HepG2 (cell line): ENCODE results near the gene GRK5. TPM values are rescaled to one million over a fixed set of nuclear protein-coding genes. Genes with fewer than 3 reads are reported as not detected.
A peak's percentile ranks its signal among the peaks of the same experiment; 100 is the strongest.

Source experiments
- FLYWCH1 ChIP-seq: sonication (generic); formaldehyde crosslinking; IDR thresholded peaks from 2 replicates; pipeline ENCODE4 v1.8.1; 2023; ENCODE audit warnings: mild to moderate bottlenecking, missing genetic modification reagents
- HCFC1 ChIP-seq: fragments of 150-350 bp; IDR thresholded peaks from 2 replicates; pipeline ENCODE4 v1.6.1; 2014; ENCODE audit warnings: low read depth, low read length
- KDM5B ChIP-seq: sonication (generic); formaldehyde crosslinking; IDR thresholded peaks from 2 replicates; pipeline ENCODE4 v1.4.0; 2020; ENCODE audit warnings: missing genetic modification reagents, mild to moderate bottlenecking, borderline replicate concordance
- MAFF ChIP-seq: IDR thresholded peaks from 2 replicates; pipeline ENCODE4 v1.6.1; 2011; ENCODE audit warnings: low read depth, low read length, improper control_type of control experiment
- RFXAP ChIP-seq: sonication (generic); formaldehyde crosslinking; IDR thresholded peaks from 2 replicates; pipeline ENCODE4 v1.4.0; 2020; ENCODE audit warnings: missing genetic modification reagents, borderline replicate concordance
- RXRA ChIP-seq: sonication (generic); formaldehyde crosslinking; IDR thresholded peaks from 2 replicates; pipeline ENCODE4 v1.5.1; 2020; ENCODE audit warnings: missing genetic modification reagents
- SAP130 ChIP-seq: IDR thresholded peaks from 2 replicates; pipeline ENCODE4 v1.6.1; 2016; ENCODE audit warnings: low read depth
- SIN3A ChIP-seq: IDR thresholded peaks from 2 replicates; pipeline ENCODE4 v1.6.1; 2011; ENCODE audit warnings: low read depth, mild to moderate bottlenecking, control low read depth, low read length, borderline replicate concordance
- ZBTB43 ChIP-seq: sonication (generic); formaldehyde crosslinking; conservative IDR thresholded peaks from 2 replicates; pipeline ENCODE4 v1.4.0; 2020; ENCODE audit warnings: missing genetic modification reagents
- ZFP41 ChIP-seq: sonication (generic); formaldehyde crosslinking; IDR thresholded peaks from 2 replicates; pipeline ENCODE4 v1.4.0; 2020; ENCODE audit warnings: mild to moderate bottlenecking, missing genetic modification reagents, borderline replicate concordance
- ZFX ChIP-seq: sonication (generic); formaldehyde crosslinking; IDR thresholded peaks from 2 replicates; pipeline ENCODE4 v1.4.0; 2020; ENCODE audit warnings: mild to moderate bottlenecking, low read depth, missing genetic modification reagents, moderate library complexity
- ZFY ChIP-seq: sonication (generic); formaldehyde crosslinking; IDR thresholded peaks from 2 replicates; pipeline ENCODE4 v1.4.0; 2020; ENCODE audit warnings: missing genetic modification reagents
- ZHX1 ChIP-seq: sonication (generic); formaldehyde crosslinking; IDR thresholded peaks from 2 replicates; pipeline ENCODE4 v1.8.1; 2022; ENCODE audit warnings: low read depth, mild to moderate bottlenecking, missing genetic modification reagents
- ZNF235 ChIP-seq: sonication (generic); formaldehyde crosslinking; IDR thresholded peaks from 2 replicates; pipeline ENCODE4 v1.8.1; 2023; ENCODE audit warnings: mild to moderate bottlenecking, missing genetic modification reagents, borderline replicate concordance
- ZNF317 ChIP-seq: sonication (generic); formaldehyde crosslinking; IDR thresholded peaks from 2 replicates; pipeline ENCODE4 v1.5.0; 2020; ENCODE audit warnings: mild to moderate bottlenecking, missing genetic modification reagents
- ZNF597 ChIP-seq: sonication (generic); formaldehyde crosslinking; IDR thresholded peaks from 2 replicates; pipeline ENCODE4 v1.5.0; 2020; ENCODE audit warnings: missing genetic modification reagents
- ZNF639 ChIP-seq: conservative IDR thresholded peaks from 2 replicates; pipeline ENCODE4 v1.6.1; 2018; ENCODE audit warnings: missing genetic modification reagents
- ZNF670 ChIP-seq: sonication (generic); formaldehyde crosslinking; IDR thresholded peaks from 2 replicates; pipeline ENCODE4 v1.8.0; 2022; ENCODE audit warnings: mild to moderate bottlenecking, missing genetic modification reagents, borderline replicate concordance
- ZNF747 ChIP-seq: sonication (generic); formaldehyde crosslinking; IDR thresholded peaks from 2 replicates; pipeline ENCODE4 v1.8.1; 2023; ENCODE audit warnings: missing genetic modification reagents, mild to moderate bottlenecking, borderline replicate concordance
- ZNF776 ChIP-seq: sonication (generic); formaldehyde crosslinking; IDR thresholded peaks from 2 replicates; pipeline ENCODE4 v1.4.0; 2020; ENCODE audit warnings: mild to moderate bottlenecking, missing genetic modification reagents
- ZSCAN20 ChIP-seq: sonication (generic); formaldehyde crosslinking; IDR thresholded peaks from 2 replicates; pipeline ENCODE4 v1.4.0; 2020; ENCODE audit warnings: missing genetic modification reagents, mild to moderate bottlenecking, borderline replicate concordance
- polyA plus RNA-seq, 8 experiments: library from polyadenylated mRNA; depleted of rRNA in 3 of 8; stranded (reverse) in 7 of 8; unstranded in 1 of 8; fragments of >200 nt; fragmentation: Illumina TruSeq in 4 of 8; extraction: Trizol in 4 of 8; gene quantifications; 2 replicates each; pipeline versions ENCODE4 v1.2.1 to v1.2.3, GENCODE V29; 2011 to 2016; ENCODE audit warnings: low read depth in 4 of 8, missing spikeins in 1 of 8, mixed read lengths in 1 of 8; ENCODE audit not compliant: insufficient read depth in 1 of 8
- total RNA-seq, 5 experiments: library from RNA; depleted of rRNA; stranded (reverse); fragments of >200 nt; fragmentation: Illumina TruSeq; extraction: Trizol; gene quantifications; 2 replicates each; pipeline ENCODE4 v1.2.3, GENCODE V29; 2016; ENCODE audit warnings: low read depth in 1 of 5

GRK5 gene
- total and polyA plus RNA-seq, 2 of the 13 experiments (the other 11 are each of a cell fraction or from before 2014, with no cell fraction given) = 10.4 to 12.6 TPM

GRCh38 chr10:119253433-119254174 is 46.2 kb downstream of the GRK5 start (continued):
- TF ChIP-seq ZNF597 (CRISPR knock-in tag) (no peak), ZSCAN20 (CRISPR knock-in tag) (no peak), FLYWCH1 (CRISPR knock-in tag) (no peak), ZFP41 (no peak), SAP130 (CRISPR knock-in tag) (peak; percentile 67), ZNF235 (0 out of 2 replicates have a peak, but pooled peaks have one; percentile 43), ZNF776 (CRISPR knock-in tag) (0 out of 2 replicates have a peak, but pooled peaks have one; percentile 24), ZBTB43 (CRISPR knock-in tag) (peak; percentile 99), MAFF (no peak), KDM5B (CRISPR knock-in tag) (peak; percentile 72; the same call in 1 of the 2 replicates), ZNF317 (CRISPR knock-in tag) (peak; percentile 78), ZFY (CRISPR knock-in tag) (peak; percentile 31; the same call in 1 of the 2 replicates), SIN3A (0 out of 2 replicates have a peak, but pooled peaks have one; percentile 46), RFXAP (CRISPR knock-in tag) (no peak), ZFX (CRISPR knock-in tag) (peak; percentile 63; the same call in 1 of the 2 replicates), HCFC1 (no peak), ZHX1 (CRISPR knock-in tag) (no peak), ZNF747 (peak; percentile 49; the same call in 1 of the 2 replicates), ZNF670 (CRISPR knock-in tag) (no peak), ZNF639 (0 out of 2 replicates have a peak, but pooled peaks have one; percentile 40), RXRA (CRISPR knock-in tag) (peak; percentile 50; the same call in 1 of the 2 replicates)
